HL-60 (cell line): ENCODE results near the gene CADM1.

ENCODE experiments used
- DNase-seq, 2 experiments: peaks; one replicate each; pipeline ENCODE4 v3.0.0-alpha.2; 2010 to 2020; ENCODE audit warnings: low read depth in 1 of 2, low spot score in 1 of 2
- H3K27ac ChIP-seq: fragments of 250-450 bp; sonication (Bioruptor Pico); replicated peaks from 2 replicates; pipeline ENCODE4 v1.5.1; 2020; ENCODE audit warnings: mild to moderate bottlenecking, moderate library complexity
- H3K27me3 ChIP-seq: fragments of 250-450 bp; sonication (Bioruptor Pico); 2 replicates; pipeline ENCODE4 v1.5.1; 2021; ENCODE audit warnings: mild to moderate bottlenecking, moderate library complexity; ENCODE audit not compliant: insufficient read depth, poor library complexity, severe bottlenecking
- H3K4me3 ChIP-seq: replicated peaks from 2 replicates; pipeline ENCODE4 v1.5.1; 2011; ENCODE audit warnings: mild to moderate bottlenecking, control low read depth, low read length; ENCODE audit not compliant: insufficient read depth
- GABPA ChIP-seq: IDR thresholded peaks from 2 replicates; pipeline ENCODE4 v1.6.1; 2012; ENCODE audit warnings: low read depth
- POLR2AphosphoS5 ChIP-seq: IDR thresholded peaks from 2 replicates; pipeline ENCODE4 v1.6.1; 2012; ENCODE audit warnings: low read depth
- SPI1 ChIP-seq: IDR thresholded peaks from 2 replicates; pipeline ENCODE4 v1.6.1; 2012; ENCODE audit warnings: low read depth, mild to moderate bottlenecking, borderline replicate concordance
- TF ChIP-seq, protein P1 (sequence below): IDR thresholded peaks from 2 replicates; pipeline ENCODE4 v1.6.1; 2012; ENCODE audit warnings: low read depth; ENCODE audit not compliant: insufficient replicate concordance
- TF ChIP-seq, protein P2 (sequence below): IDR thresholded peaks from one replicate; pipeline ENCODE4 v1.5.1; 2011; ENCODE audit warnings: low read length, control low read depth, inconsistent platforms; ENCODE audit not compliant: insufficient read depth

Gene CADM1

DNA sequence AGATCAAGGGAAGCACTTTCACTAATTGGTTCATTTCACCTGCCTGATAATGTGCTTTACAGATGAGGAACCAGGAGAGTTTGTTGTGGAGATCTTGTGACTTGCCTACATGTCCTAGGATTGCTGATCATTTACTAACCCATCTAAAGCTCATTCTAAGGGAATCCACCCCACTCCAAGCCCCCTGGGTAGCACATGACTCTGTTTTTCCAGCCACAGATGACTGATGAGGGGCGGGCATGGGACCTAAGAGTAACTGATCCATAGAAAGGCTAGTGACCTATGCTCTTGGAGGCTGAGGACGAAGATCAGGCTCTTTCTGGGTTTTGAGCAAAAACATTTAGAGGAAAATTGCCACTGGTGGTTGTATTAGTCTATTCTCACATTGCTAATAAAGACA is 378.1 kb downstream of the CADM1 start:
- H3K27me3 ChIP-seq, result no peaks in the 10 kb centered on the region
- H3K4me3 ChIP-seq, result no peak overlapping the region
- DNase-seq, result no peak
- H3K27ac ChIP-seq, result no peak overlapping the region
- TF ChIP-seq, protein P1, sequence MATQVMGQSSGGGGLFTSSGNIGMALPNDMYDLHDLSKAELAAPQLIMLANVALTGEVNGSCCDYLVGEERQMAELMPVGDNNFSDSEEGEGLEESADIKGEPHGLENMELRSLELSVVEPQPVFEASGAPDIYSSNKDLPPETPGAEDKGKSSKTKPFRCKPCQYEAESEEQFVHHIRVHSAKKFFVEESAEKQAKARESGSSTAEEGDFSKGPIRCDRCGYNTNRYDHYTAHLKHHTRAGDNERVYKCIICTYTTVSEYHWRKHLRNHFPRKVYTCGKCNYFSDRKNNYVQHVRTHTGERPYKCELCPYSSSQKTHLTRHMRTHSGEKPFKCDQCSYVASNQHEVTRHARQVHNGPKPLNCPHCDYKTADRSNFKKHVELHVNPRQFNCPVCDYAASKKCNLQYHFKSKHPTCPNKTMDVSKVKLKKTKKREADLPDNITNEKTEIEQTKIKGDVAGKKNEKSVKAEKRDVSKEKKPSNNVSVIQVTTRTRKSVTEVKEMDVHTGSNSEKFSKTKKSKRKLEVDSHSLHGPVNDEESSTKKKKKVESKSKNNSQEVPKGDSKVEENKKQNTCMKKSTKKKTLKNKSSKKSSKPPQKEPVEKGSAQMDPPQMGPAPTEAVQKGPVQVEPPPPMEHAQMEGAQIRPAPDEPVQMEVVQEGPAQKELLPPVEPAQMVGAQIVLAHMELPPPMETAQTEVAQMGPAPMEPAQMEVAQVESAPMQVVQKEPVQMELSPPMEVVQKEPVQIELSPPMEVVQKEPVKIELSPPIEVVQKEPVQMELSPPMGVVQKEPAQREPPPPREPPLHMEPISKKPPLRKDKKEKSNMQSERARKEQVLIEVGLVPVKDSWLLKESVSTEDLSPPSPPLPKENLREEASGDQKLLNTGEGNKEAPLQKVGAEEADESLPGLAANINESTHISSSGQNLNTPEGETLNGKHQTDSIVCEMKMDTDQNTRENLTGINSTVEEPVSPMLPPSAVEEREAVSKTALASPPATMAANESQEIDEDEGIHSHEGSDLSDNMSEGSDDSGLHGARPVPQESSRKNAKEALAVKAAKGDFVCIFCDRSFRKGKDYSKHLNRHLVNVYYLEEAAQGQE, result no peak
- TF ChIP-seq POLR2AphosphoS5 (no peak), SPI1 (no peak), GABPA (no peak)
- TF ChIP-seq, protein P2, sequence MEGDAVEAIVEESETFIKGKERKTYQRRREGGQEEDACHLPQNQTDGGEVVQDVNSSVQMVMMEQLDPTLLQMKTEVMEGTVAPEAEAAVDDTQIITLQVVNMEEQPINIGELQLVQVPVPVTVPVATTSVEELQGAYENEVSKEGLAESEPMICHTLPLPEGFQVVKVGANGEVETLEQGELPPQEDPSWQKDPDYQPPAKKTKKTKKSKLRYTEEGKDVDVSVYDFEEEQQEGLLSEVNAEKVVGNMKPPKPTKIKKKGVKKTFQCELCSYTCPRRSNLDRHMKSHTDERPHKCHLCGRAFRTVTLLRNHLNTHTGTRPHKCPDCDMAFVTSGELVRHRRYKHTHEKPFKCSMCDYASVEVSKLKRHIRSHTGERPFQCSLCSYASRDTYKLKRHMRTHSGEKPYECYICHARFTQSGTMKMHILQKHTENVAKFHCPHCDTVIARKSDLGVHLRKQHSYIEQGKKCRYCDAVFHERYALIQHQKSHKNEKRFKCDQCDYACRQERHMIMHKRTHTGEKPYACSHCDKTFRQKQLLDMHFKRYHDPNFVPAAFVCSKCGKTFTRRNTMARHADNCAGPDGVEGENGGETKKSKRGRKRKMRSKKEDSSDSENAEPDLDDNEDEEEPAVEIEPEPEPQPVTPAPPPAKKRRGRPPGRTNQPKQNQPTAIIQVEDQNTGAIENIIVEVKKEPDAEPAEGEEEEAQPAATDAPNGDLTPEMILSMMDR, result no peak

DNA sequence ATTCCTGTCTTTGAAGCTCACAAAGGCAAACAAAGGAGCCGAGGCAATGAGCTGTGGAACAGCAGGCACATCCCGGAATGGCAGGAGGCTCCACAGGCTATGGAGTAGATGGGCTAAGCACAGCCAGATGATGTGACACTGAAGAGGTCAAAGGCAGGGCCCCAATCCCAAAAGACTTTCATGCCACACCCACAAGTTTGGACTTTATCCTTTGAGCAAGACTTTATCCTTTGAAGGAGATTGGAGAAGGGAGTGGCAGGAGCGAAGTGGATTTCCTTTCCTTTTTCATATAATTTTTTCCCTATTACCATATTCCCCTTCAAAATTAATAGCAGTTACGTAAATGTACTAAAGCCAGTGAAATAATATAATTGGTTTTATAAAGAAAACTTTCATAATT is 379.4 kb downstream of the CADM1 start:
- DNase-seq, result no peak

DNA sequence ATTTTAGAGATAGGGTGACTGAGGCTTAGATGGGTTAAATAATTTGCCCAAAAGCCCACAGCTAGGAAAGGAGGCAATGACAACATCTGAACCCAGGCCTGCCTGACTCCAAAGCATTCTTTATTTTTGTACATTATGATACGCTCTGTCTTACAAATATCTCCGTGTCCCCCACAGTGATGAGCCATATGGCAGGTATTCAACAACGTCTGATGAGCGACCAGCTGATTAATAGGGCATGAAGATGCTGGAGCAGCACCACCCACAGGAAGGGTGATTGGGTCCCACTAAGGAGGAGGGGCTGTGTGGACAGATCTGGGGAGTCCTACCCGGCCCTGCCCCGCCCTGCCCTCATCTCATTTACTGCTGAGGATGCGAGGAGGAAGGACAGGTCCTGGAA is 380.6 kb downstream of the CADM1 start:
- DNase-seq, result no peak

More for the DNA sequence above, 379.4 kb downstream of the CADM1 start:
- H3K27me3 ChIP-seq, result no peaks in the 10 kb centered on the region
- H3K27ac ChIP-seq, result no peak overlapping the region
- no peak overlapping the region for H3K4me3 ChIP-seq
- TF ChIP-seq, protein P1, result no peak
- TF ChIP-seq, protein P2, result no peak
- TF ChIP-seq POLR2AphosphoS5, result no peak
- TF ChIP-seq SPI1, result no peak
- TF ChIP-seq GABPA, result no peak

More for the DNA sequence above, 380.6 kb downstream of the CADM1 start:
- no peak for TF ChIP-seq POLR2AphosphoS5
- no peak for TF ChIP-seq SPI1
- TF ChIP-seq, protein P1, result no peak
- TF ChIP-seq GABPA, result no peak
- Histone ChIP-seq H3K27me3 (no peaks in the 10 kb centered on the region), H3K27ac (no peak overlapping the region), H3K4me3 (no peak overlapping the region)
